HG03457 (cell line): ENCODE measurements around the gene RBM47.
A peak's percentile ranks its signal among the peaks of the same experiment; 100 is the strongest.
"Not testable (repeated sequence)": the region's sequence is repeated elsewhere in the genome, so short reads cannot be mapped to it uniquely, and the experiment has no call there.

Source experiments
- ATAC-seq: cut with Tn5 transposase; IDR thresholded peaks from one replicate; pipeline ENCODE4 v1.9.1; 2021; ENCODE audit warnings: moderate number of reproducible peaks; ENCODE audit not compliant: unreplicated experiment

The RBM47 gene

GRCh38 chr4:40544221-40544620, 85.4 kb downstream of the RBM47 start:
- no peak for ATAC-seq

- ATAC-seq, result no peak
Observed at GRCh38 chr4:40540800-40541199, 88.9 kb downstream of the RBM47 start.

- no peak for ATAC-seq
Observed at GRCh38 chr4:40536032-40536431, 93.6 kb downstream of the RBM47 start.

- ATAC-seq, result no peak
Observed at GRCh38 chr4:40531636-40532023, 98.0 kb downstream of the RBM47 start.

GRCh38 chr4:40530961-40531635, 98.6 kb downstream of the RBM47 start:
- no peak for ATAC-seq

- no peak for ATAC-seq
Observed at GRCh38 chr4:40526741-40527140, 102.9 kb downstream of the RBM47 start.

- no peak for ATAC-seq
Observed at GRCh38 chr4:40525752-40526598, 103.7 kb downstream of the RBM47 start.

GRCh38 chr4:40524366-40525041, 105.2 kb downstream of the RBM47 start:
- no peak for ATAC-seq

- ATAC-seq, result no peak
Observed at GRCh38 chr4:40523581-40523980, 106.1 kb downstream of the RBM47 start.

GRCh38 chr4:40521957-40522356, 107.7 kb downstream of the RBM47 start:
- ATAC-seq, result no peak

- no peak for ATAC-seq
Observed at GRCh38 chr4:40520533-40520932, 109.1 kb downstream of the RBM47 start.

- ATAC-seq, result not testable (repeated sequence)
Observed at GRCh38 chr4:40517081-40517480, 112.6 kb downstream of the RBM47 start.

GRCh38 chr4:40516651-40517050, 113.0 kb downstream of the RBM47 start:
- ATAC-seq, result peak; percentile 20

GRCh38 chr4:40515398-40516293, 114.0 kb downstream of the RBM47 start:
- ATAC-seq, result peak; percentile 72

GRCh38 chr4:40515037-40515397, 114.6 kb downstream of the RBM47 start:
- ATAC-seq, result no peak

- no peak for ATAC-seq
Observed at GRCh38 chr4:40514497-40514951, 115.1 kb downstream of the RBM47 start.

- ATAC-seq, result no peak
Observed at GRCh38 chr4:40511036-40511614, 118.5 kb downstream of the RBM47 start.

GRCh38 chr4:40507977-40508376, 121.7 kb downstream of the RBM47 start:
- ATAC-seq, result no peak

- no peak for ATAC-seq
Observed at GRCh38 chr4:40506492-40506891, 123.2 kb downstream of the RBM47 start.

GRCh38 chr4:40506066-40506465, 123.6 kb downstream of the RBM47 start:
- ATAC-seq, result no peak
